HG03095 (cell line): ENCODE measurements around the gene ZSCAN5C.
"Not testable (repeated sequence)": the region's sequence is repeated elsewhere in the genome, so short reads cannot be mapped to it uniquely, and the experiment has no call there.

Experiments
- ATAC-seq: cut with Tn5 transposase; IDR thresholded peaks from one replicate; pipeline ENCODE4 v1.9.1; 2021; ENCODE audit warnings: moderate library complexity; ENCODE audit not compliant: unreplicated experiment

ZSCAN5C gene

DNA sequence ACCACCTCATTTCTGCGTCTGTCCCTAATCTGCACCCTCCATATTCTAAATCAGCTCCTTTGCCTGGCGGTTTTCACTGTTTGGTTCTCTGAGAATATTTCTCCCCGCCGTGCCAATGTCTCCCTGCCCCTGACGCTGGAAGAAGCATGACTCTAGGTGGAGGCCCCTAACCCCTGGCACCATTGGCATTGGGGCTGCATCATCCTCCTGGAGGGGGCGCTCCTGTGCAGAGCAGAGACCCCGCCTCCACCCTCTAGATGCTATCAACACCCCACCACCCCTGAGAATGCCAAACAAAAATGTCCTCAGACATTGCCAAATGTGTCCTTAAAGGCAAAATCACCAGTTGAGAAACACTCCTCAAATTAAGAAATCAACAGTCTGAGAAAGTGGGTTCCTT is 11.0 kb upstream of the ZSCAN5C start:
- ATAC-seq: no peak

DNA sequence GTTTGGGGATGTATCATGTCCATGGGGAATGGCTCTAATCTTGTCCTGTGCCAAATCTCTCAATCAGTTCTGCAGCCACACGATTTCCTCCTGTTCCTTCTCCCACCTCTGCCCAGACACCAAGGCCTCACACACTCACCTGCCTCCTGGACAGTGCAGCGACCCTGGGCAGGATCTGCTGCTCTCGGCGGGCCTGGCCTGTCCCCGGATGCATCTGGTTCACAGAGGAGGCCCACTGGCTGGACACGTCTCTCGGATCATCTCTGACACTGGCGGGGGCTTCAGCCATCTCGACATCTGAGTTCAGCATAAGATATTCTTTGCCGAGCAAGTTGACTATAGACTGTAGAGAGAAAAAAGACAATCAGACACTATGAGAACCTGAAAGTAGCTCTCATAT is 10.4 kb upstream of the ZSCAN5C start:
- ATAC-seq: no peak

DNA sequence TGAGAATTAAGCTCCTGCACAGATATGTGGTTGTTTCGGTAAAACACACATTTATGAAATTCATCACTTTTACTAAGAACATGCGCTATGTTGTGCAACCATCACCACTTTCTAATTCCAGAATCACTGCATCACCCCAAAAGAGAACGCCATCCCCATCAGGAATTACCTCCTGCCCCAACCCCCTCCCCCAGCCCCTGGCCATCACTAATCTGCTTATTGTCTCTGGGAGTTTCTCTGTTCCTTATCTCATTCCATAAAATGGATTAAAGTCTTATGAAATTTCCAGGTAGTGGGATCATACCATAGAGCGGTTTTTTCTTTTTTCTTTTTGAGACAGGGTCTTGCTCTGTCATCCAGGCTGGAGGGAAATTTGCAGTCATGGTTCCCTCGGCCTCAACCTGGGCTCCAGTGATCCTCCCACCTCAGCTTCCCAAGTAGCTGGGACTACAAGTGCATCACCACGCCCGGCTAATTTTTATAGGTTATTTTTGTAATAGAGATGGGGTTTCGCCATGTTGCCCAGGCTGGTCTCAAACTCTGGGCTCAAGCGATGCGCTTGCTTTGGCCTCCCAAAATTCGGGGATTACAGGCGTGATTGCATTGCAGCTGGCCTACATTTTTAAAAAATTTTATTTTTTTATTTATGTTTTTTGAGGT is 8.0 kb upstream of the ZSCAN5C start:
- no peak for ATAC-seq

DNA sequence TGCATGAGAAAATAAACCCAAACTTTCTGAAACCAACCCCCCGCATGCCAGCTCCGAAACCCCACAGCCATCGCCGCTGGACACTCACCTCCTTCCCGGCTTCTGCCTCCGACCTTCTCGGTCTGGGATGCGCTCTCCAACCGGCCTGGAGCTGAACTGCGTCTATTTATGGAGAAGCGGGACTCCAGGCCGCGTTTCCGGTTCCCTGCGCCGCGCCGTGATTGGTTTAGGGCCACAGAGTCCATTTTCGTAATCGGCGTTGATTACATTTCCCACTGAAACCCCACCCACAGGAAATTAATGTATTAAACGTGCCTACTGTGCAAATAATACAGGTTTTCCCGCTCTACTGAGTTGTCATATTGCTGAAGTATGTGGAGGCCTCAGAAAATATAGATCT is 4.4 kb upstream of the ZSCAN5C start, which contains the start of gene ZSCAN5B:
Gene ZSCAN5B, minus strand, starts transcription at position 138 of the 400 bp plus-strand sequence. CDS start 4,731 bp downstream, outside the sequence.
- ATAC-seq: not testable (repeated sequence)

DNA sequence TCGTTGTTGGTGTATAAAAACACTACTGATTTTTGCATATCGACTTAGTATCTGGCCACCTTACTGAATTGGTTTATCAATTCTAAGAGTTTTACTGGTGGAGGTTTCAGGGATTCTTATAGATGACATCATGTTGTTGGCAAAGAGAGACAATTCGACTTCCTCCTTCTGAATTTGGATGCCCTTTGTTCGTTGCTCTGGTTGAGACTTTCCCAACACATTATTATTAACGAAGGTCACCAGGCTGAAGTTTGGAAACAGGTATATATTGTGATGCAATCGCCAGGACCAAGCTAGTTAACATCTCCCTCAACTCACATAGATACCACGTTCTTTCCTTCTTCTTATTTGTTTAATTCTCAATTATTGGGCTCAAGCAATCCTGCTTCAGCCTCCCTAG is 2.4 kb upstream of the ZSCAN5C start:
- ATAC-seq: no peak

DNA sequence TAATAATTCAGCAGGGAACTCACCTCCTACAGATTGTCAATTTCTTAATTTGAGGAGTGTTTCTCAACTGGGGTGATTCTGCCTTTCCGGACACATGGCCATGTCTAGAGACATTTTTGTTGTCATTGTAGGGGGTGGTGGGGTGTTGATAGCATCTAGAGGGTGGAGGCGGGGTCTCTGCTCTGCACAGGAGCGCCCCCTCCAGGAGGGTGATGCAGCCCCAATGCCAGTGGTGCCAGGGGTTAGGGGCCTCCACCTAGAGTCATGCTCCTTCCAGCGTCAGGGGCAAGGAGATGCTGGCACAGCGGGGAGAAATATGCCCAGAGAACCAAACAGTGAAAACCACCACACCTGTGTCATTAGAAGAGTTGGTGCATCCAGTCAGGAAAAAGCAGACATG is 5.5 kb downstream of the ZSCAN5C start:
- not testable (repeated sequence) for ATAC-seq

DNA sequence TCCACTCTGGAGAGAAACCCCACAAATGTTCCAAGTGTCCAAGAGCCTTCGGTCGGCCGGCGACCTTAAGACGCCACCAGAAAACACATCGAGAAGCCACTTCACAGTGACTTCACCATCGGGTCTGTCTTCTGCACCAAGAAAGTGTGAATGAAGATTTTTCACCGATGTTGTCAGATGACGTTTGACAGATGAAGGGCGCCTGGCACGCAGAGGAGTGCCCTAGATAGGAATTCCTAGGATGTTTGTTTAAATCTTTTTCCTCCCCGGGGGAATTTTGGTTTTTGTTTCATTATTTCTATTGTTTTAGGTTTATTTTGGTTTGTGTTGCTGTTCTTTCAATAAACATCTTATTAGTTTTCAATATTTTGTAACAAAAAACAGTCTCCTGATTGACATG is 7.0 kb downstream of the ZSCAN5C start:
- ATAC-seq: no peak

DNA sequence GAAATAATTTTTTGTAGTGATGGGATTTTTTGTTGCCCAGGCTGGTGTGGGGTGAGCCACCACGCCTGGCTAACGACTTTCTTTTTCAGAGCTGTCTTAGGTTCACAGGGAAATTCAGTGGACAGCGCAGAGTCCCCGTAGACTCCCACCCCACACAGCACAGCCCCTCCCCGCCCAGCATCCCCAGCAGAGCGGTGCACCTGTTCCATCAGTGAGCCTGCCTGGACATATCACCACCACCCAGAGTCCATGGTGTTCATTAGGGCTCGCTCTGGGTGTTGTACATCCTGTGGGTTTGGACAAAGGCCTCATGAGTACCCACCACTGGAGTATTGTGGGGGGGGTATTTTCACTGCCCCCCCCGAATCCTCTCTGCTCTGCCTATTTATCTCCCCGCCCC is 8.0 kb downstream of the ZSCAN5C start:
- ATAC-seq: not testable (repeated sequence)

DNA sequence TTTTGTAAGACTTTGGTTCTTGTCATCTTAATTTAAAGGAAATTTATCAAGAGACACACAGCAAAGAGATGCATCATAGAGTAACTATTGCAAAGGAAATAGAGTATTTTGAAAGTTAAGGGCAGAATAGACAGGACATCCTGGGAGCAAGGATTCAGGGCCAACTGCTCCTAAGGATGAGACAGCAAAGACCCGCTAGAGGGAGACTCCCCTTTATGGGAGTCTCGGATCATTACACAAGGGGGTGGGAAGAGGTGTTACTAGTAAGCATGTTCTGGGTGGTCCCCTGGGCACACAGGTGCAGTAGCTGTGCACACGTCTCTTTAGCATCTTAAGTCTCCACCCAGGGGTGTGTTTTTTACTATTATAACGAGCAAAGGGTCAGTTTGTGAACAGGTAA is 9.6 kb downstream of the ZSCAN5C start:
- ATAC-seq: no peak

DNA sequence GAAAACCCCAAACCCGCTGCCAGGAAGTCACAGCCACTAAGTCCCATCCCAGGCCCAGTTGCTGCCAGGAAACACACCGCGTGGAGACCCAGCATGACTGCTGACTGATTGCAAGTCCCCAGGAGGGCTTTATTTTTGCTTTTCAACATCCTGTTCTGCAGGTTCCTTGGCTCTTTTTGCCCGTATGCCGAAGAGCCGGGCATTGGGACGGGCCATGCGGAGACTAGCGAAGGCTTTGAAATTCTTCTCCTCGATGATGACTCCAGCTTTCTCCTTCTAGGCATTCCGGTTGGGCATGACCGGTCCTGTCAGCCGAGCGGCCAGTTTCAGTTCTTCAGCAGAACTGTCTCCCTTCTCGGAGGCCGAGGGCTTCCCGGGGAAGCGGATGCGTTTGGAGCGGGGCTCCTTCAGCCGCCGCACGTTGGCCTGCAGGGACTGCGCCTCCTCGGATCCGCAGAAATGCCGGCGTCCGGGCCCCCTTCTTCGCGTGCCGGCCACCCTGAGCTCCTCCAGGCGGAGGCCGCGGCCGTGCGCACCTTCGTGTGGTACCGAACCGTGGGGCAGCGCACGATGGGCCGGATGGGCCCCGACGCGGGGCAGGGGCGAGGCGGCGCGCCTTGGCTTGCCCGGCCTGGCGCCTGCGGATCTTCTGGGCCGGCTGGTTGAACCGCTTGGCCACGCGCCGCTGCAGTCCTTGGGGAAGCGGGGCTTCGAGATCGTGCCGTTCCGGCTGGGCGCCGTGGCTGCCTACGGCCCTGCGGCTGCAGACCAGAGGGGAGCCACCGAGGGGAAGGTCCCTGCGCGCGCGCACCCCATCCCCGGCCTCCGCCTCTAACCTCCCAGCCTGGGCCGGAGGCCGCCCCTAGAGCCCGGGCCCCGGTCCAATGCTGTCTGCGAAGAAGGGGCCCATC is 15.2 kb downstream of the ZSCAN5C start:
- no peak for ATAC-seq

DNA sequence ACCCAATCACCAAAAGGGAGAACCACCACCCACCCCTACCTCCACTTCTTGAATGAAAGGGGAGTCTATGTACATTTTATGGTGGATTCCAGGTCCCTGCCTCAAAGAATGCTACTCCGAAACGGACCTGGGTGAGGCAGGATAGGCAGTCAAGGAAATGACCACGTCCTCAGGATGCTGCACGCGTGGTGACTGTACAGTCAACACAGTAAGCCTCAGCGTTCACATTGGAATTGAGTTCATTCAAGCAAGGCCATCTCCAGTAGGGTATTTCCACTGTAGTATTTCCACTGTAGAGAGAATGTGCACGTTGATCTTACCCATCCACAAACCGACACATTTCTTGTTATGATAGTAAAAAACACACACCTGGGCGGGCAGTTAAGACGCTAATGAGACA is 16.9 kb downstream of the ZSCAN5C start:
- ATAC-seq: no peak

DNA sequence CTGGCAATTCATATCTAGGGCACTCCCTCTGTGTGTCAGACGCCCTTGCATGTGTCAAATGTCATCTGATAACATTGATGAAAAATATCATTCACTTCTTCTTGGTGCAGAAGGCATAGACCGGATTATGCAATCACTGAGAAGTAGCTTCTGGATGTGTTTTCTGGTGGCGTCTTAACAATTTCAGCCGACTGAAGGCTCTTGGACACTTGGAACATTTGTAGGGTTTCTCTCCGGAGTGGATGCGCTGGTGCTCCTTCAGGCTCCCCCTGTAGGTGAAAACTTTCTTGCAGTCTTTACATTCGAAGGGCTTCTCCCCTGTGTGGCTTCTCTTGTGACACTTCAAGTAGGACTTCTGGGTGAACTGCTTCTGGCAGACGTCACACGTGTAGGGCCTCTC is 19.4 kb downstream of the ZSCAN5C start:
- not testable (repeated sequence) for ATAC-seq

DNA sequence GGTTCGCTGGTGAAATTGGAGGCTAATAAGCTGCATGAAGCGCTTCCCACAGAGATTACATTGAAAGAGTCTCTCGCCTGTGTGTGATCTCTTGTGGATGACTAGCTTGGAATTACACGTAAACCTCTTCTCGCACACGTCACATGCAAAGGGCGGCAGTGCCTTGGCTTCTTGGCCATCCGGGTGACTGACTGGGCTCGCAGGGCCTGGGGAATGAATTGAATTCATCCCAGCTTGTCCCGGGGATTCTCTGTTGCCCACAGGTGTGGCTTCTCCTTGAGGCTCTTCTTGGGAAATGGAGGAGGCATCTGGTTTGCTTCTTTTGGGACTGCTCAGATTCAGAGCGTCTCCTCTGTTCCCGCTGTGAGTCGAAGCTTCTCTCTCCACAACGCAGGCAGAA is 19.8 kb downstream of the ZSCAN5C start:
- no peak for ATAC-seq

DNA sequence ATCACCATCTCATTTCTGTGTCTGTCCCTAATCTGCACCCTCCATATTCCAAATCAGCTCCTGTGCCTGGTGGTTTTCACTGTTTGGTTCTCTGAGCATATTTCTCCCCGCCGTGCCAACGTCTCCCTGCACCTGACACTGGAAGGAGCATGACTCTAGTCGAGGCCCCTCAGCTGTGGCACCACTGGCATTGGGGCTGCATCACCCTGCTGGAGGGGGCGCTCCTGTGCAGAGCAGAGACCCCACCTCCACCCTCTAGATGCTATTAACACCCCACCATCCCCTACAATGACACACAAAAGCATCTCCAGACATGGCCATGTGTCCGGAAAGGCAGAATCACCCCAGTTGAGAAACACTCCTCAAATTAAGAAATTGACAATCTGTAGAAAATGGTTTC is 20.8 kb downstream of the ZSCAN5C start:
- ATAC-seq: no peak

DNA sequence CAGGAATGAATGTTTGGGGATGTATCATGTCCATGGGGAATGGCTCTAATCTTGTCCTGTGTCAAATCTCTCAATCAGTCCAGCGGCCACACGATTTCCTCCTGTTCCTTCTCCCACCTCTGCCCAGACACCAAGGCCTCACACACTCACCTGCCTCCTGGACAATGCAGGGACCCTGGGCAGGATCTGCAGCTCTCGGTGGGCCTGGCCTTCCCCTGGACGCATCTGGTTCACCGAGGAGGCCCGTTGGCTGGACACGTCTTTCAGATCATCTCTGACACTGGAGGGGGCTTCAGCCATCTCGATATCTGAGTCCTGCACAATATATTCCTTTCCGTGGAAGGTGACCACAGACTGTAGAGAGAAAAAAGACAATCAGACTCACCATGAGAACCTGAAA is 21.4 kb downstream of the ZSCAN5C start:
- no peak for ATAC-seq

DNA sequence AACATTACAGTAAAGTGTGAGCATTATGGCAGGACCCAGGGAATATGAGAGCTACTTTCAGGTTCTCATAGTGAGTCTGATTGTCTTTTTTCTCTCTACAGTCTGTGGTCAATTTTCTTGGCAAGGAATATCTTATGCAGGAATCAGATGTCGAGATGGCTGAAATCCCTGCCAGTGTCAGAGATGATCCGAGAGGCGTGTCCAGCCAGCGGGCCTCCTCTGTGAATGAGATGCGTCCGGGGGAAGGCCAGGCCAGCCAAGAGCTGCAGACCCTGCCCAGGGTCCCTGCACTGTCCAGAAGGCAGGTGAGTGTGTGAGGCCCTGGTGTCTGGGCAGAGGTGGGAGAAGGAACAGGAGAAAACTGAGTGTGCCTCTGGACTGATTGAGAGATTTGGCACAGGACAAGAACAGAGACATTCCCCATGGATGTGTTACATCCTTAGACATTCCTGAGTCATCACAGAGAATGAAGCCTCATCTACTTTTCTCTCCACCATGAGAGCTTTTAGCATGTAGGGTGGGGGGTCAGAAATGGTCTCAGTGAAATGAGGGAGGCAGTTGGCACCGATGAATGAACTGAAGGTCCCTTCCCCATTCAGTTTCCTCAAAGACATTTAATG is 43.2 kb downstream of the ZSCAN5C start:
- ATAC-seq: no peak

DNA sequence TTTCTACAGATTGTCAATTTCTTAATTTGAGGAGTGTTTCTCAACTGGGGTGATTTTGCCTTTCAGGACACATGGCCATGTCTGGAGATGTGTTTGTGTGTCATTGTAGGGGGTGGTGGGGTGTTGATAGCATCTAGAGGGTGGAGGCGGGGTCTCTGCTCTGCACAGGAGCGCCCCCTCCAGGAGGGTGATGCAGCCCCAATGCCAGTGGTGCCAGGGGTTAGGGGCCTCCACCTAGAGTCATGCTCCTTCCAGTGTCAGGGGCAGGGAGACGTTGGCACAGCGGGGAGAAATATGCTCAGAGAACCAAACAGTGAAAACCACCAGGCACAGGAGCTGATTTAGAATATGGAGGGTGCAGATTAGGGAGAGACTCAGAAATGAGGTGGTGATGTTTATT is 43.7 kb downstream of the ZSCAN5C start:
- not testable (repeated sequence) for ATAC-seq

DNA sequence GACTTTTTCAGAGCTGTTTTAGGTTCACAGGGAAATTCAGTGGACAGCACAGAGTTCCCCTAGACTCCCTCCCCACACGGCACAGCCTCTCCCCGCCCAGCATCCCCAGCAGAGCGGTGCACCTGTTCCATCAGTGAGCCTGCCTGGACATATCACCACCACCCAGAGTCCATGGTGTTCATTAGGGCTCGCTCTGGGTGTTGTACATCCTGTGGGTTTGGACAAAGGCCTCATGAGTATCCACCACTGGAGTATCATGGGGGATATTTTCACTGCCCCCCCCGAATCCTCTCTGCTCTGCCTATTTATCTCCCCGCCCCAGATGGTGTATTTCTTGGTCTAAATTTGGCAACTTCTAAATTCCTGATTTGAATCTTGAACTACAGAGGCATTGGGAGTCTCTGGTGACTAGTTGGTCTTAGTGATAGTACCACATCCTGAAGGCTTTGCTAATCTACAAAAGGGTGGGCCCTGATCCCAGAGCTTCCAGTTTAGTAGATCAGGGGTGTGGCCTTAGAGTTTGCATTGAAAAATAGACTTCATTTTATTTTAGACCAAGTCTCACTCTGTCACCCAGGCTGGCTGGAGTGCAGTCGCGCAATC is 46.8 kb downstream of the ZSCAN5C start:
- not testable (repeated sequence) for ATAC-seq

DNA sequence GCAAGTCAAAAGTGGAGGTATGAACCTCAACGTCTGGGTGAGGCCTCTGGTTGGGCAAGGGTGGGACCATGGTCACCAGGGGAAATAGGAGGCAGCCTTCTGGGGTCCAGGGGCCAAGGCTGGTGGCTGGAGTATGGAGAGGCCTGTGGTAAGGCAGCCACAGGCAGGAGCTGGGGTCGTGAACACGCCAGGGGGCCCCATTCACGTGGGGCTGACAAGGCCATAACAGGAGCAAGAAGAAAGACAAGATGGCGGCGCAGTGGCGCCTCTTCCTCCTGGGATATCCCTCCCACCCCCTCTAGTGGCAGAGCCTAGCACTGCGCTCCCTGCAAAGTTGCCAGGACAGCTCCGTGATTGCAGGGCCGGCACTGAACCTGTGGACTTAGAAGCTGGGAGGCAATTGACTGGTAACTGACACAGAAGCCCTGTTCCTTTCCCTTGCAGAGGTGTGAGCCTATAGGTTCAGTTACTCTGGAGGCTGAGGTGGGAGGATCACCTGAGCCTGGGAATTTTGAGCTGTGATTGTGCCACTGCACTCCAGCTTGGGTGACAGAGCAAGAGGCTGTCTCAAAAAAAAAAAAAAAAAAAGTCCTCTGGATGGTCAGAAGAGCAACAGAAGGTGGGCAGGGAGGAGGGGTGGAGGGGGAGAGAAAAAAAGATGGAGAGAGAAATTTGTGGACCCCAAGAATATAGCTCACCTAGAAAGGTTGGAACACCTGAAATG is 50.8 kb downstream of the ZSCAN5C start:
- ATAC-seq: no peak

DNA sequence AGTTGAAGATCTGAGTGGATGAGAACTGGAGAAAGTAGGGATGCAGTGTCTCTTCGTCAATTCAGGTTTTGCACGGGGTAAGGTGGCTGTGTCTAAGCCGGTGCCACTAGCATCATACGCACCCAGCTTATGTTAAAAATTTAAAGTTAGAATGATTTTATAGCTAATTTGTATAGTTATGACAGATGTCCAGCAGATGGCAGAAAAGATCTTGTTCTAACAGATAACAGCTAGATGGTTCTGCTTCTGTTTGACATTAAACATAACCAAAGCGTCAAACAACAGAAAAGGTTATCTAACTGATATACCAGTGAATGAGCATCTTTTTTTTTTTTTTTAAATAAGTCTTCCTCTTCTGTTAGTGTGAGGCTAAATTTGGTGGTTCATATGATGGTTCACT is 51.7 kb downstream of the ZSCAN5C start:
- no peak for ATAC-seq

DNA sequence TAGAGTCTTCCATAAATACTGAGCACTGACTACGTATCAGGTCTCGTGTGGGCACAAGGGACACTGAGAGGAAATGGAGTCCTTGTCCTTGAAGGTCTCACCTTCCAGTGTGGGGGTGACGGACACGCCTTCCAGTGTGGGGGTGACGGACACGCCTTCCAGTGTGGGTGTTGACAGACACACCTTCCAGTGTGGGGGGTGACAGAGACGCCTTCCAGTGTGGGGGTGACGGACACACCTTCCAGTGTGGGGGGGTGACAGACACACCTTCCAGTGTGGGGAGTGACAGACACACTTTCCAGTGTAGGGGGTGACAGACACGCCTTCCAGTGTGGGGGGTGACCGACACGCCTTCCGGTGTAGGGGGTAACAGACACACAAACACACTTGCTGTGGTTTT is 56.2 kb downstream of the ZSCAN5C start:
- no peak for ATAC-seq
